22Rv1 (cell line): Measurements from ENCODE around the gene PPP2R2B.

Experiments
- CTCF ChIP-seq: fragments of 450-650 bp; IDR thresholded peaks from 2 replicates; pipeline ENCODE4 v1.5.1; 2017; ENCODE audit warnings: mild to moderate bottlenecking
- ZFX ChIP-seq: fragments of 450-650 bp; IDR thresholded peaks from 2 replicates; pipeline ENCODE4 v1.6.1; 2017; ENCODE audit warnings: antibody characterized with exemption, borderline replicate concordance

- TF ChIP-seq CTCF (no peak), ZFX (no peak)
Observed at GRCh38 chr5:146681585-146682105, 196.9 kb downstream of the PPP2R2B start.
